Hepatocyte (in vitro differentiated cells): ENCODE measurements around the gene SEL1L3. TPM values are rescaled to one million over a fixed set of nuclear protein-coding genes. Genes with fewer than 3 reads are reported as not detected.

Experiments
- DNase-seq: peaks from one replicate; pipeline ENCODE4 v3.0.0-alpha.2; 2016; ENCODE audit warnings: low spot score
- H2AFZ ChIP-seq: fragments of 200-600 bp; sonication (generic); 2 replicates; pipeline ENCODE4 v1.6.0; 2016; ENCODE audit warnings: antibody characterized with exemption, mild to moderate bottlenecking
- H3K27ac ChIP-seq: fragments of 200-600 bp; sonication (generic); 2 replicates; pipeline ENCODE4 v1.5.1; 2016; ENCODE audit warnings: mild to moderate bottlenecking
- H3K27me3 ChIP-seq: fragments of 200-600 bp; sonication (generic); 2 replicates; pipeline ENCODE4 v1.6.1; 2016
- H3K36me3 ChIP-seq: fragments of 200-600 bp; sonication (generic); replicated peaks from 2 replicates; pipeline ENCODE4 v1.5.1; 2016; ENCODE audit warnings: low read depth; ENCODE audit not compliant: insufficient read depth
- H3K4me1 ChIP-seq: fragments of 200-600 bp; sonication (generic); 2 replicates; pipeline ENCODE4 v1.5.1; 2016; ENCODE audit warnings: mild to moderate bottlenecking, moderate library complexity; ENCODE audit not compliant: insufficient read depth
- H3K4me2 ChIP-seq: fragments of 200-600 bp; sonication (generic); 2 replicates; pipeline ENCODE4 v1.6.0; 2016
- H3K4me3 ChIP-seq: fragments of 200-600 bp; sonication (generic); 2 replicates; pipeline ENCODE4 v1.5.1; 2016; ENCODE audit warnings: mild to moderate bottlenecking
- H3K79me2 ChIP-seq: fragments of 200-600 bp; sonication (generic); 2 replicates; pipeline ENCODE4 v1.6.0; 2017; ENCODE audit warnings: mild to moderate bottlenecking
- H3K9me2 ChIP-seq: fragments of 200-600 bp; sonication (generic); replicated peaks from 2 replicates; pipeline ENCODE4 v1.6.0; 2017; ENCODE audit warnings: mild to moderate bottlenecking; ENCODE audit not compliant: insufficient read depth
- H3K9me3 ChIP-seq: fragments of 200-600 bp; sonication (generic); 2 replicates; pipeline ENCODE4 v1.5.1; 2016; ENCODE audit warnings: low read depth, mild to moderate bottlenecking
- H4K20me1 ChIP-seq: fragments of 200-600 bp; sonication (generic); 2 replicates; pipeline ENCODE4 v1.6.0; 2016; ENCODE audit warnings: mild to moderate bottlenecking; ENCODE audit not compliant: insufficient read depth, poor library complexity, severe bottlenecking
- CTCF ChIP-seq: fragments of 200-600 bp; sonication (generic); IDR thresholded peaks from 2 replicates; pipeline ENCODE4 v1.5.1; 2016; ENCODE audit warnings: antibody characterized with exemption, mild to moderate bottlenecking; ENCODE audit not compliant: poor library complexity
- EZH2 ChIP-seq: fragments of 200-600 bp; sonication (generic); IDR thresholded peaks from 2 replicates; pipeline ENCODE4 v1.6.1; 2016; ENCODE audit warnings: antibody characterized with exemption, mild to moderate bottlenecking, borderline replicate concordance
- EZH2phosphoT487 ChIP-seq: fragments of 200-600 bp; sonication (generic); IDR thresholded peaks from one replicate; pipeline ENCODE4 v1.6.1; 2018; ENCODE audit warnings: antibody characterized with exemption, mild to moderate bottlenecking, low read depth, moderate library complexity; ENCODE audit not compliant: unreplicated experiment, severe bottlenecking
- WGBS: methylation state at CpG from one replicate; pipeline ENCODE4 v1.1.6; 2016; ENCODE audit warnings: low lambda C conversion rate; ENCODE audit errors: missing lambda C conversion rate; 5-methylcytosine and 5-hydroxymethylcytosine counted together
- polyA plus RNA-seq: library from polyadenylated mRNA; unstranded; fragments of >200 nt; fragmentation: Nextera tagmentation; extraction: Ambion mirVana; gene quantifications from 2 replicates; pipeline ENCODE4 v1.2.1, GENCODE V29; 2016
- total RNA-seq: library from RNA; depleted of rRNA; stranded (reverse); fragments of >200 nt; gene quantifications from 2 replicates; pipeline ENCODE4 v1.2.3, GENCODE V29; 2014

The SEL1L3 gene
- total and polyA plus RNA-seq, 2 experiments from 2014 or later: 13.7 to 56.2 TPM

DNA sequence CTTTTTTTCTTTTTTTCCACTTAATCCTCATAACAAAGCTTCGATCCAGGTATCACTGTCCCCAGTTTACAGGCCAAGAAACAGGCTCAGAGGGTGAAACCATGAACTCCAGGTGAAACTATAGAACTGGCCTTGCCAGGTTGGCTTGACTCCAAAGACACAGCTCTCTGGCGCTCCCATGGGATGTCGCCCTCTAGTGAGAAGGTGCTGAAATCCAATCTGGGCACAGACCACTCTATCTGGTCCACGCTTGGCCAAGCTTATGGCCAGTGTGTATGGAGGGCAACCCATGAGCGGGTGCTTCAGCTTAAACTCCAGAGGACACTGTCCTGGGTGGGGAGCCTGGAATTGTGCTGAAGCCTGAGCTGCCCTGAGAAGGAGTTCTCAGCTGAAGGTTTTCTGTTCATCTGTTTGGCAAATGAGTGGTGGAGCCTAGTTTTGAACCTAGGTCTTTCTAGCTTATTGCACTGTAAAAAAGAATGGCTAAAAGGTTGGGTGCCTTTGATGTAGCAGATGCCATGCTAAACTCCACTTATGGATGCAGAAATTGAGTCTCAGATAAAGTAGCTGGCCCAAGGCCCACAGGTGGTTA, 70.5 kb downstream of the SEL1L3 start:
- TF ChIP-seq EZH2phosphoT487 (no peak), CTCF (peak; percentile 24), EZH2 (no peak)
- no peak for DNase-seq
- no peaks in the 10 kb centered on the region for H3K79me2 ChIP-seq
- 81% methylated on average over 5 of the region's 5 CpGs for WGBS
- no peaks in the 10 kb centered on the region for H3K4me1 ChIP-seq
- H3K9me2 ChIP-seq: no peaks in the 10 kb centered on the region
- no peak overlapping the region for H2AFZ ChIP-seq
- no peaks in the 10 kb centered on the region for H3K36me3 ChIP-seq
- H3K4me3 ChIP-seq: no peak overlapping the region
- H3K9me3 ChIP-seq: no peaks in the 10 kb centered on the region
- H4K20me1 ChIP-seq: no peaks in the 10 kb centered on the region
- no peaks in the 10 kb centered on the region for H3K27me3 ChIP-seq
- H3K4me2 ChIP-seq: no peak overlapping the region
- no peak overlapping the region for H3K27ac ChIP-seq

GRCh38 chr4:25790024-25790423, 72.8 kb downstream of the SEL1L3 start:
- H3K4me1 ChIP-seq: no peaks in the 10 kb centered on the region
- no peak overlapping the region for H3K4me3 ChIP-seq
- TF ChIP-seq EZH2phosphoT487: no peak
- no peak for TF ChIP-seq EZH2
- no peak for TF ChIP-seq CTCF
- DNase-seq: no peak
- 93% methylated on average over 5 of the region's 5 CpGs for WGBS
- H4K20me1 ChIP-seq: no peaks in the 10 kb centered on the region
- H3K9me2 ChIP-seq: no peaks in the 10 kb centered on the region
- no peak overlapping the region for H3K27ac ChIP-seq
- no peaks in the 10 kb centered on the region for H3K9me3 ChIP-seq
- no peak overlapping the region for H3K4me2 ChIP-seq
- no peaks in the 10 kb centered on the region for H3K36me3 ChIP-seq
- H2AFZ ChIP-seq: no peak overlapping the region
- no peaks in the 10 kb centered on the region for H3K27me3 ChIP-seq
- no peaks in the 10 kb centered on the region for H3K79me2 ChIP-seq

DNA sequence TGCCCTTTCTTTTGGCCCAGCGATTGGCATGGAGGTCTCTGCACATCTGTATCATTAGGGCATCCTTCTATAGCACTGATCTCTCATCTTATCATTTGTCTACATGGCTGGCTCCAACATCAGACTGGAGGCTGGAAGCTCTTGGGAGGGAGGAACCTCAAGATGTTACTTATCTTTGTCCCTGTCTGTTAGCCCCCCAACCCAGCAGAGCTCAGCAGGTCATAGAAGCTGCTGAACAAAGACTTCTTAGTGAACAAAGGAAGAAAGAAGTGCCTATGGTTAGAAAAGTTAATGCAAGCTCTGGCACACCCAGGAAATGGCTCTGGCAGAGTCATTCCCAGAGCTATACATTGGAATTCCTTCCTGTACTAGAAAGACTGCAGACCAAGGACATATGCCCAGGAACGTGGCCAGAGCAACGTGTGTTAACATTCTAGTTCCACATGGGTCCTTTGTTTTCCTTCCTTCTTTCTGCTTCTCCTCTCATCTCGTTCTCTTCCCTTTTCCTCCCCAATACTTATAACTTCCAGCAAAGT, 74.0 kb downstream of the SEL1L3 start:
- no peak for DNase-seq
- WGBS: 94% methylated on average over 4 of the region's 4 CpGs
- Histone ChIP-seq H3K36me3 (no peaks in the 10 kb centered on the region), H3K4me3 (no peak overlapping the region), H3K4me2 (no peak overlapping the region), H3K27ac (peak overlapping the region; percentile 13), H3K9me3 (no peaks in the 10 kb centered on the region), H3K9me2 (no peaks in the 10 kb centered on the region), H4K20me1 (no peaks in the 10 kb centered on the region), H3K79me2 (no peaks in the 10 kb centered on the region), H3K4me1 (no peaks in the 10 kb centered on the region), H3K27me3 (no peaks in the 10 kb centered on the region), H2AFZ (no peak overlapping the region)
- TF ChIP-seq EZH2phosphoT487 (no peak), EZH2 (no peak)

DNA sequence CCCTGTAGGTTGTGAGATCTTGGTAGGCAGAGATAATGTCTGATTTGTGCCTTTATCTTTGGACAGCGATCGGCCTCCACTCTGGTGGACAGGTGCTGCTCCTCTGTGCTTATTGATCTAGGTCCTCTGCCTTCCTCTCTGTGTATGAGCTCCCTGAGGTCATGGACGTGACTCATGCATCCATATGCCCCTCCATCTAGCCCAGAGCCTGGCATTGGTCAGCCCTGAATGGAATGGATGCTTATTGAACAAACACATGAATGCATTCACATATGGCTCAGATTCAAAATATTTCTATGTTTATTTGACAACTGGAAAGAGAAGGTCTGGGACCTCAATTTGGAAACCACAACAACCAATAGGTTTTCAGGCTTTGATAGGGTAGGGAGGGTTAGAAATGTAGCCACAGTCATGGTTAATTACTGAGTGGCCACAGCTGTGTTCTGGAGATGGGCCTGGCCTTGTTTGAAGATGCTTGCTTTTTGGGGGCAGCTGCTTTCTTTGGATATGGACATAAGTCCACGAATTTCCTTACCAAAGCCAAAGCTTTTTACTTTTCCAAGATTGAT, 76.2 kb downstream of the SEL1L3 start:
- Histone ChIP-seq H3K9me2 (no peaks in the 10 kb centered on the region), H3K27ac (no peak overlapping the region), H4K20me1 (no peaks in the 10 kb centered on the region), H3K4me1 (no peaks in the 10 kb centered on the region), H3K36me3 (no peaks in the 10 kb centered on the region), H3K4me3 (no peak overlapping the region), H3K4me2 (no peak overlapping the region), H3K9me3 (no peaks in the 10 kb centered on the region), H3K79me2 (no peaks in the 10 kb centered on the region), H2AFZ (no peak overlapping the region), H3K27me3 (no peaks in the 10 kb centered on the region)
- 95% methylated on average over 4 of the region's 4 CpGs for WGBS
- no peak for DNase-seq
- TF ChIP-seq CTCF: no peak
- no peak for TF ChIP-seq EZH2phosphoT487
- no peak for TF ChIP-seq EZH2
